Glutamatergic neuron (in vitro differentiated cells): ENCODE data around the gene SH2D4B. TPM values are rescaled to one million over a fixed set of nuclear protein-coding genes. Genes with fewer than 3 reads are reported as not detected.
A peak's percentile ranks its signal among the peaks of the same experiment; 100 is the strongest.

Source experiments
- DNase-seq: peaks from one replicate; pipeline ENCODE4 v3.0.0; 2022
- H3K27ac Mint-ChIP-seq: one replicate; pipeline ENCODE4 v1.8.0; 2020; ENCODE audit warnings: mild to moderate bottlenecking, mixed read lengths, inconsistent platforms; ENCODE audit not compliant: unreplicated experiment
- H3K27me3 Mint-ChIP-seq: one replicate; pipeline ENCODE4 v1.8.0; 2020; ENCODE audit warnings: mild to moderate bottlenecking, moderate library complexity, mixed read lengths, inconsistent platforms; ENCODE audit not compliant: unreplicated experiment
- H3K36me3 Mint-ChIP-seq: one replicate; pipeline ENCODE4 v1.8.0; 2020; ENCODE audit warnings: mild to moderate bottlenecking, mixed read lengths, inconsistent platforms; ENCODE audit not compliant: unreplicated experiment
- H3K4me1 Mint-ChIP-seq: one replicate; pipeline ENCODE4 v1.8.0; 2020; ENCODE audit warnings: mild to moderate bottlenecking, low read depth, mixed read lengths, inconsistent platforms; ENCODE audit not compliant: unreplicated experiment
- H3K4me3 Mint-ChIP-seq: one replicate; pipeline ENCODE4 v1.8.0; 2020; ENCODE audit warnings: mild to moderate bottlenecking, mixed read lengths, inconsistent platforms; ENCODE audit not compliant: unreplicated experiment
- H3K9me3 Mint-ChIP-seq: one replicate; pipeline ENCODE4 v1.8.0; 2020; ENCODE audit warnings: mild to moderate bottlenecking, moderate library complexity, mixed read lengths, inconsistent platforms; ENCODE audit not compliant: unreplicated experiment
- total RNA-seq: library from RNA; stranded (reverse); fragmentation: NEBNext Ultra II Directional; extraction: Animal tissue kit (Norgen Biotek cat#: 25700); gene quantifications from one replicate; pipeline ENCODE4 v1.2.1, GENCODE V29; 2021; ENCODE audit not compliant: unreplicated experiment
- TF ChIP-seq, protein P1 (sequence below): fragments of 200-600 bp; sonication (generic); IDR thresholded peaks from one replicate; pipeline ENCODE4 v1.5.0; 2021; ENCODE audit not compliant: partially characterized antibody, unreplicated experiment

The SH2D4B gene
- total RNA-seq, 1 donor from 2014 or later, result 0.12 TPM

DNA sequence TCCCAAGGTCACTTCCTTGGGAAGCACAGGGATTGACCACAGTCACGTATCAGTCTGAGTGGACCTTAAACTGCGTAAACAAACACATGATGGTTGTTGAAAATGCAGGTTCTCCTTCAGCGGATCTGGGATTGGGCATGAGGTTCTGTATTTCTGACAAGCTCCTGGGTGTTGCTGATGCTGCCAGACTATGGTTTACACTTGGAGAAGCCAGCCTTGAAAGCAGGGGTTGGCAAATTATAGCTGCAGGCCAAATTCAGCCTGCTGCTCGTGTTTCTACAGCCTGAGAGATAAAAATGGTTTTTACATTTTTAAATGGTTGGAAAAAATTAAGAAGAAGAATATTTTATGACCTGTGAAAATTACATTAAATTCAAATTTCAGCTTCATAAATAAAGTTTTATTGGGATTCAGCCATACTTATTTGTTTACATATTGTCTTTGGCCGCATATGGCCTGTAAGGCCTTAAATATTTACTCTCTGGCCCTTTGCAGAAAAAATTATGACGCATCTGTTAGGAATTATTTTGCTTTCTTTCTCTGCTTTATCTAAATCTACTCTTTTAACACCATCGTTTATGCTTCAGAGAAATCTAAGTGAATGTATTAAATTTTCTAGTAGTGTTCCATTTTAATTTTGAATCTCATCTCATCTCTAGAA, 109.6 kb downstream of the SH2D4B start:
- DNase-seq, result no peak
- TF ChIP-seq, protein P1, sequence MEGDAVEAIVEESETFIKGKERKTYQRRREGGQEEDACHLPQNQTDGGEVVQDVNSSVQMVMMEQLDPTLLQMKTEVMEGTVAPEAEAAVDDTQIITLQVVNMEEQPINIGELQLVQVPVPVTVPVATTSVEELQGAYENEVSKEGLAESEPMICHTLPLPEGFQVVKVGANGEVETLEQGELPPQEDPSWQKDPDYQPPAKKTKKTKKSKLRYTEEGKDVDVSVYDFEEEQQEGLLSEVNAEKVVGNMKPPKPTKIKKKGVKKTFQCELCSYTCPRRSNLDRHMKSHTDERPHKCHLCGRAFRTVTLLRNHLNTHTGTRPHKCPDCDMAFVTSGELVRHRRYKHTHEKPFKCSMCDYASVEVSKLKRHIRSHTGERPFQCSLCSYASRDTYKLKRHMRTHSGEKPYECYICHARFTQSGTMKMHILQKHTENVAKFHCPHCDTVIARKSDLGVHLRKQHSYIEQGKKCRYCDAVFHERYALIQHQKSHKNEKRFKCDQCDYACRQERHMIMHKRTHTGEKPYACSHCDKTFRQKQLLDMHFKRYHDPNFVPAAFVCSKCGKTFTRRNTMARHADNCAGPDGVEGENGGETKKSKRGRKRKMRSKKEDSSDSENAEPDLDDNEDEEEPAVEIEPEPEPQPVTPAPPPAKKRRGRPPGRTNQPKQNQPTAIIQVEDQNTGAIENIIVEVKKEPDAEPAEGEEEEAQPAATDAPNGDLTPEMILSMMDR, result no peak
- H3K36me3 Mint-ChIP-seq, result no peaks in the 10 kb centered on the region

DNA sequence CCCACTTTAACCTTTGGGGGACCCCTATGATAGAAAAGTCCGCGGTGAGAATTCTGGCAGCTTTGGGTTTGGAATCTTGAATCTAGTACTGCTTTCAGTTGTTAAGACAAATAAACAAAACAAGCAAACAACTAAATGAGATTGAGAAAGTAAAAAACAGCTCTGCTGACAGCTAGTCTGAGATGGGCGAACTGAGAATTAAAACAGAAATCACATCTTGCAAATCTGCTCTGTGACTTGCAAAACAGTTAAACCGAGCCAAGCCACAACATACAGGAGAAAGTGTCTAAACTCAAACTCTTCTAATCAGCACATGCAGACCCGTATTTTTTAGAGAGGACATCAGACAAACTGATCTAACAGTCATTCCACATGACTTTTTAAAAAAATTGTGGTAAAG, 110.4 kb downstream of the SH2D4B start:
- no peak for DNase-seq
- Mint-ChIP-seq H3K36me3 (no peaks in the 10 kb centered on the region), H3K4me3 (no peak overlapping the region), H3K27ac (peak overlapping the region; percentile 30), H3K27me3 (no peaks in the 10 kb centered on the region), H3K9me3 (no peaks in the 10 kb centered on the region), H3K4me1 (no peaks in the 10 kb centered on the region)
- TF ChIP-seq, protein P1, result no peak

More for the DNA sequence above, 109.6 kb downstream of the SH2D4B start:
- Mint-ChIP-seq H3K4me1 (no peaks in the 10 kb centered on the region), H3K4me3 (no peak overlapping the region), H3K9me3 (no peaks in the 10 kb centered on the region), H3K27me3 (no peaks in the 10 kb centered on the region), H3K27ac (no peak overlapping the region)

DNA sequence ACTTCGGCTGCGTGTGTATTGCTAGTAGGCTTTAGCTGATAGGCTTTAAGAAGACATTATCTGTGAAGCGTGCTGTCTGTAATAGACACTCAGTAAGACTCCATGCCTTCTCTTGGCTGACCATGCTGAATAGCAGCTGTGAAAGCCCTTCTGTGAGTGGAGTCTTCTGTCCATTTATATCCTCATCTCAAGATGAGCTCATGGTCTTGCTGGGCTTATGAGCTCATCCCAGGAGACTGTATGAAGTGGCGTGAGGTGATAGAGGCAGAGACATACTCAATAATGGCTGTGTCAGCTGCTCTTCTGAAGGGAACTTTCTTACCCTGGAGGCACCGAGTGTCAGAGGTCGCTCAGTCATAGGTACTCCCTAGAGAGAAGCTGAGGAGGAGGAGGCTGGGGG, 111.5 kb downstream of the SH2D4B start:
- H3K27ac Mint-ChIP-seq, result peak overlapping the region; percentile 69
- no peaks in the 10 kb centered on the region for H3K4me1 Mint-ChIP-seq
- no peaks in the 10 kb centered on the region for H3K36me3 Mint-ChIP-seq
- H3K27me3 Mint-ChIP-seq, result no peaks in the 10 kb centered on the region
- H3K4me3 Mint-ChIP-seq, result no peak overlapping the region
- H3K9me3 Mint-ChIP-seq, result peaks cover 4% of the 10 kb centered on the region
- no peak for DNase-seq
- TF ChIP-seq, protein P1, result no peak

DNA sequence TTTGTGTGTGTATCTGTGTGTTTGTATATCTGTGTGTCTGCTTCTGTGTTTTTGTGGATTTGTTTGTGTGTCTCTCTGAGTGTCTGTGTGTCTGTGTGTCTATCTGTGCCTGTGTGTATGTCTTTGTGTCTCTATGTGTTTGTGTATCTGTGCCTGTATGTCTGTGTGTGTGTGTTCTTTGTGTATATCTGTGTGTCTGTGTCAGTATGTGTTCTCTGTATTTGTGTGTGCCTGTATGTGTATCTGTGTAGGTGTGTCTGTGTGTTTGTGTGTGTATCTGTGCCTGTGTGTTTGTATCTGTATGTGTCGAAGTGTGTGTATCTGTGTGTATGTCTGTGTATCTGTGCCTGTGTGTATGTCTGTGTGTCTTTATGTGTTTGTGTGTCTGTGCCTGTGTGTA, 118.2 kb downstream of the SH2D4B start:
- H3K4me1 Mint-ChIP-seq, result no peaks in the 10 kb centered on the region
- H3K9me3 Mint-ChIP-seq, result peaks cover 4% of the 10 kb centered on the region
- H3K4me3 Mint-ChIP-seq, result no peak overlapping the region
- H3K27ac Mint-ChIP-seq, result no peak overlapping the region
- TF ChIP-seq, protein P1, result no peak
- no peaks in the 10 kb centered on the region for H3K36me3 Mint-ChIP-seq
- H3K27me3 Mint-ChIP-seq, result peaks cover 4% of the 10 kb centered on the region
- no peak for DNase-seq

DNA sequence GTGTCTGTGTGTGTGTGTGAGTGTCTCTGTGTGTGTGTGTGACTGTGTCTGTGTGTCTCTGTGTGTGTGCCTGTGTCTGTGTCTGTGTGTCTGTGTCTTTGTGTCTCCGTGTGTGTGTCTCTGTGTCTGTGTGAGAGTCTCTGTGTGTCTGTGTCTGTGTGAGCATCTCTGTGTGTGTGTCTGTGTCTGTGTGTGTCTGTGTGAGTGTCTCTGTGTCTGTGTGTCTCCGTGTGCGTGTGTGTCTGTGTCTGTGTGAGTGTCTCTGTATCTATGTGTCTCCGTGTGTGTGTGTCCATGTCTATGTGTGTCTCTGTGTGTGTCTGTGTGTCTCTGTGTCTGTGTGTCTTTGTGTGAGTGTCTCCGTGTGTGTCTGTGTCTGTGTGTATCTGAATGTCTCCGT, 120.4 kb downstream of the SH2D4B start:
- H3K9me3 Mint-ChIP-seq, result peaks cover 4% of the 10 kb centered on the region
- H3K36me3 Mint-ChIP-seq, result no peaks in the 10 kb centered on the region
- peaks cover 4% of the 10 kb centered on the region for H3K27me3 Mint-ChIP-seq
- H3K4me3 Mint-ChIP-seq, result no peak overlapping the region
- no peak overlapping the region for H3K27ac Mint-ChIP-seq
- DNase-seq, result no peak
- TF ChIP-seq, protein P1, result no peak
- H3K4me1 Mint-ChIP-seq, result peaks cover 5% of the 10 kb centered on the region
